Endothelial cell of umbilical vein (primary cell): ENCODE measurements around the gene MLLT6. TPM values are rescaled to one million over a fixed set of nuclear protein-coding genes. Genes with fewer than 3 reads are reported as not detected.

Experiments
- BruUV-seq: library from RNA; stranded (reverse); fragments of 400-500 nt; replicated peaks from 2 replicates; lab custom pipeline; 2021; lab: Mats Ljungman, UMichigan
- CTCF ChIA-PET: fragments of 300-600, 350-600 bp; sonication (Branson Sonifier 250); formaldehyde crosslinking; loops from one replicate; lab custom pipeline; 2021; ENCODE audit warnings: antibody characterized with exemption, inconsistent platforms; lab: Charles Lee
- POLR2A ChIA-PET: fragments of 300-600, 350-600 bp; sonication (Branson Sonifier 250); formaldehyde crosslinking; loops from one replicate; lab custom pipeline; 2021; ENCODE audit warnings: antibody characterized with exemption, inconsistent platforms; lab: Charles Lee
- DNase-seq: peaks from one replicate; pipeline ENCODE4 v3.0.0-alpha.2; 2011; ENCODE audit warnings: low read depth, low spot score
- FAIRE-seq: peaks from 2 replicates; lab custom pipeline; 2011; peaks lifted over from hg19 to GRCh38; lab: Jason Lieb, UNC
- H2AFZ ChIP-seq: 2 replicates; pipeline ENCODE4 v1.6.0; 2012; ENCODE audit warnings: low read depth, low read length, control low read depth, inconsistent platforms
- H3K27ac ChIP-seq: 2 replicates; pipeline ENCODE4 v1.5.1; 2011; ENCODE audit warnings: low read depth, mild to moderate bottlenecking, control low read depth, low read length, moderate library complexity; ENCODE audit not compliant: insufficient read depth
- H3K27me3 ChIP-seq, 2 experiments: 2 replicates each; pipeline versions ENCODE4 v1.6.0 to v1.6.1; 2011; ENCODE audit warnings: low read length in 2 of 2, mixed read lengths in 1 of 2; ENCODE audit not compliant: control insufficient read depth in 2 of 2, insufficient read depth in 2 of 2
- H3K36me3 ChIP-seq, 2 experiments: 2 replicates in 1 of 2; 3 replicates in 1 of 2; pipeline ENCODE4 v1.5.1; 2011; ENCODE audit warnings: low read length in 2 of 2, mild to moderate bottlenecking in 1 of 2, moderate library complexity in 1 of 2; ENCODE audit not compliant: control insufficient read depth in 2 of 2, insufficient read depth in 2 of 2; ENCODE audit errors: extremely low read depth in 1 of 2
- H3K4me1 ChIP-seq: 3 replicates; pipeline ENCODE4 v1.5.1; 2011; ENCODE audit warnings: mild to moderate bottlenecking, low read length; ENCODE audit not compliant: control insufficient read depth, insufficient read depth; ENCODE audit errors: extremely low read depth
- H3K4me2 ChIP-seq: 2 replicates; pipeline ENCODE4 v1.6.1; 2011; ENCODE audit warnings: low read length, control low read depth, mixed read lengths; ENCODE audit not compliant: insufficient read depth
- H3K4me3 ChIP-seq, 3 experiments: fragments of 200-600 bp in 1 of 3; sonication (generic), shearing (Covaris generic) in 1 of 3; replicated peaks in 1 of 3; 2 replicates each; pipeline ENCODE4 v1.5.1; 2011 to 2016; ENCODE audit warnings: control low read depth in 3 of 3, low read length in 3 of 3, mild to moderate bottlenecking in 2 of 3, inconsistent platforms in 1 of 3, low read depth in 1 of 3, moderate library complexity in 1 of 3; ENCODE audit not compliant: insufficient read depth in 1 of 3
- H3K79me2 ChIP-seq: 2 replicates; pipeline ENCODE4 v1.6.0; 2012; ENCODE audit warnings: low read length, inconsistent platforms; ENCODE audit not compliant: control insufficient read depth, insufficient read depth
- H3K9ac ChIP-seq: replicated peaks from 2 replicates; pipeline ENCODE3; 2011; ENCODE audit warnings: low read length, control low read depth; ENCODE audit not compliant: insufficient read depth; ENCODE audit errors: extremely low read depth
- H3K9me1 ChIP-seq: replicated peaks from 3 replicates; pipeline ENCODE4 v1.6.0; 2011; ENCODE audit warnings: mild to moderate bottlenecking, low read length; ENCODE audit not compliant: control insufficient read depth, insufficient read depth; ENCODE audit errors: extremely low read depth
- H3K9me3 ChIP-seq: replicated peaks from 2 replicates; pipeline ENCODE4 v1.5.1; 2012; ENCODE audit warnings: low read length, inconsistent platforms; ENCODE audit not compliant: control insufficient read depth, insufficient read depth
- H4K20me1 ChIP-seq: replicated peaks from 2 replicates; pipeline ENCODE3; 2011; ENCODE audit warnings: mild to moderate bottlenecking, low read length; ENCODE audit not compliant: control insufficient read depth, insufficient read depth; ENCODE audit errors: extremely low read depth
- CTCF ChIP-seq, 2 donors: IDR thresholded peaks; 1 replicate in 1 of 2; 2 replicates in 1 of 2; pipeline ENCODE4 v1.5.1; 2011; ENCODE audit warnings: low read length in 2 of 2, mild to moderate bottlenecking in 2 of 2, moderate library complexity in 2 of 2, control low read depth in 1 of 2, inconsistent platforms in 1 of 2, low read depth in 1 of 2; ENCODE audit not compliant: insufficient read depth in 1 of 2; ENCODE audit errors: extremely low read depth in 1 of 2
- EZH2 ChIP-seq: IDR thresholded peaks from 2 replicates; pipeline ENCODE4 v1.6.1; 2012; ENCODE audit warnings: borderline replicate concordance, low read depth, mild to moderate bottlenecking, moderate library complexity, low read length, inconsistent platforms; ENCODE audit not compliant: severe bottlenecking
- FOS ChIP-seq: IDR thresholded peaks from 2 replicates; pipeline ENCODE4 v1.6.1; 2011; ENCODE audit warnings: mild to moderate bottlenecking, low read length, moderate library complexity, borderline replicate concordance; ENCODE audit not compliant: insufficient read depth
- GATA2 ChIP-seq: IDR thresholded peaks from 2 replicates; pipeline ENCODE4 v1.7.0; 2011; ENCODE audit warnings: low read depth, mild to moderate bottlenecking, moderate library complexity, mixed read lengths, low read length; ENCODE audit not compliant: insufficient read length, insufficient read depth
- JUN ChIP-seq: IDR thresholded peaks from 2 replicates; pipeline ENCODE4 v1.6.1; 2011; ENCODE audit warnings: borderline replicate concordance, low read depth; ENCODE audit not compliant: insufficient read length, insufficient read depth
- MAX ChIP-seq: IDR thresholded peaks from 2 replicates; pipeline ENCODE4 v1.6.1; 2011; ENCODE audit not compliant: insufficient read depth, insufficient read length
- MYC ChIP-seq: IDR thresholded peaks from one replicate; pipeline ENCODE4 v1.6.1; 2011; ENCODE audit warnings: mild to moderate bottlenecking, low read depth, low read length
- POLR2A ChIP-seq: IDR thresholded peaks from 2 replicates; pipeline ENCODE4 v1.6.1; 2012; ENCODE audit warnings: low read depth, mild to moderate bottlenecking, control low read depth, low read length
- POLR2AphosphoS5 ChIP-seq: IDR thresholded peaks from 2 replicates; pipeline ENCODE4 v1.6.1; 2012; ENCODE audit warnings: low read depth, mild to moderate bottlenecking, control low read depth, low read length, moderate library complexity; ENCODE audit not compliant: insufficient read depth
- dilution Hi-C: fragments of 300-500 bp; cut with MboI; formaldehyde crosslinking; loops from one replicate; pipeline ENCODE4 v1.15.0; 2019; ENCODE audit warnings: low sequenced_read_pairs; ENCODE audit not compliant: extremely low pct_ligation_motif_present
- intact Hi-C: fragments of 100-400 bp; cut with micrococcal nuclease; formaldehyde crosslinking; loops from one replicate; pipeline ENCODE4 v1.10.0; 2022
- polyA plus RNA-seq, 4 experiments: library from polyadenylated mRNA; depleted of rRNA in 3 of 4; stranded (reverse) in 3 of 4; unstranded in 1 of 4; fragments of >200 nt; gene quantifications; 2 replicates each; pipeline versions ENCODE4 v1.2.1 to v1.2.3, GENCODE V29; 2011 to 2012; ENCODE audit warnings: missing spikeins in 1 of 4
- total RNA-seq: library from RNA; stranded (reverse); gene quantifications from 2 replicates; pipeline ENCODE4 v1.2.3, GENCODE V29; 2021

MLLT6 gene
- total and polyA plus RNA-seq, 2 donors (not counting 3 experiments of a cell fraction or from before 2014, with no cell fraction given), result 32.1 to 85.4 TPM

GRCh38 chr17:38746004-38746848, 41.2 kb downstream of the MLLT6 start:
- Histone ChIP-seq H2AFZ (no peak overlapping the region), H3K4me3 (peak overlapping the region; percentile 80 to 90 (median 80)), H3K9me3 (no peaks in the 10 kb centered on the region), H3K27me3 (no peaks in the 10 kb centered on the region), H3K79me2 (peaks cover 70% of the 10 kb centered on the region), H3K9ac (peak overlapping the region; percentile 86), H3K27ac (no peak overlapping the region), H3K4me2 (peak overlapping the region; percentile 70), H4K20me1 (peaks cover 2% of the 10 kb centered on the region), H3K4me1 (peaks cover 53% of the 10 kb centered on the region), H3K9me1 (no peaks in the 10 kb centered on the region), H3K36me3 (no peaks in the 10 kb centered on the region)
- TF ChIP-seq FOS (no peak), MYC (no peak), CTCF (IDR thresholded peaks at IDR 0.05; ENCODE audit: extremely low read depth in 1 of 2, insufficient read depth in 1 of 2, low read depth in 1 of 2, low read length in 2 of 2) (no peak), EZH2 (no peak), GATA2 (no peak), POLR2AphosphoS5 (no peak), JUN (no peak), POLR2A (no peak), MAX (no peak)
- intact Hi-C loops (no loop called here), dilution Hi-C loops (no loop called here)
- no peak for DNase-seq
- TSS peak; percentile 12 for BruUV-seq
- ChIA-PET CTCF (interaction anchor here (1.1 to 3.8 kb wide), 3 partner anchors 11 to 188 kb away, joined by 3 to 24 read pairs (median 7); partner anchors contain the start of gene CISD3), POLR2A (interaction anchor here (0.6 kb wide), 1 partner anchor 11 kb away, joined by 4 read pairs; no protein-coding TSS in a partner anchor)
- no peak for FAIRE-seq
